Right ventricle myocardium inferior (tissue), 1 donor: Measurements from ENCODE around the gene RPL22. TPM values are rescaled to one million over a fixed set of nuclear protein-coding genes. Genes with fewer than 3 reads are reported as not detected.
A peak's percentile ranks its signal among the peaks of the same experiment; 100 is the strongest.

Source experiments
- ATAC-seq: fragments of 200-7000 bp; cut with Tn5 transposase; one replicate; pipeline ENCODE4 v1.9.1; 2020; ENCODE audit warnings: mild to moderate bottlenecking, moderate library complexity
- DNase-seq: peaks from one replicate; pipeline ENCODE4 v3.0.0; 2021; ENCODE audit errors: missing footprints
- intact Hi-C: fragments of 100-400 bp; cut with DNase I; formaldehyde crosslinking; loops from one replicate; pipeline ENCODE4 v1.11.0; 2022
- long read RNA-seq: library from polyadenylated mRNA; unstranded; transcript quantifications from one replicate; pipeline ENCODE4 v2.0.0, GENCODE V29; 2021
- total RNA-seq: library from RNA; stranded (reverse); fragmentation: NEBNext Ultra II Directional; extraction: Animal tissue kit (Norgen Biotek cat#: 25700); gene quantifications from one replicate; pipeline ENCODE4 v1.2.1, GENCODE V29; 2021
- donor health status: DM: no; HTN: yes; CAD: no; lungs with severe emphysema.

Gene RPL22
- 264 TPM for total RNA-seq
- long read RNA-seq, transcript RPL22-201 (4 exons, 2,078 nt) = major isoform, 108 of 117 reads
- long read RNA-seq, transcript RPL22-206 (3 exons, 2,279 nt) = minor isoform, 7 of 117 reads
- long read RNA-seq, partial matches to known transcripts = 0 of 117 reads
- long read RNA-seq, other reads (novel, unspliced or antisense) = 2 of 117 reads

DNA sequence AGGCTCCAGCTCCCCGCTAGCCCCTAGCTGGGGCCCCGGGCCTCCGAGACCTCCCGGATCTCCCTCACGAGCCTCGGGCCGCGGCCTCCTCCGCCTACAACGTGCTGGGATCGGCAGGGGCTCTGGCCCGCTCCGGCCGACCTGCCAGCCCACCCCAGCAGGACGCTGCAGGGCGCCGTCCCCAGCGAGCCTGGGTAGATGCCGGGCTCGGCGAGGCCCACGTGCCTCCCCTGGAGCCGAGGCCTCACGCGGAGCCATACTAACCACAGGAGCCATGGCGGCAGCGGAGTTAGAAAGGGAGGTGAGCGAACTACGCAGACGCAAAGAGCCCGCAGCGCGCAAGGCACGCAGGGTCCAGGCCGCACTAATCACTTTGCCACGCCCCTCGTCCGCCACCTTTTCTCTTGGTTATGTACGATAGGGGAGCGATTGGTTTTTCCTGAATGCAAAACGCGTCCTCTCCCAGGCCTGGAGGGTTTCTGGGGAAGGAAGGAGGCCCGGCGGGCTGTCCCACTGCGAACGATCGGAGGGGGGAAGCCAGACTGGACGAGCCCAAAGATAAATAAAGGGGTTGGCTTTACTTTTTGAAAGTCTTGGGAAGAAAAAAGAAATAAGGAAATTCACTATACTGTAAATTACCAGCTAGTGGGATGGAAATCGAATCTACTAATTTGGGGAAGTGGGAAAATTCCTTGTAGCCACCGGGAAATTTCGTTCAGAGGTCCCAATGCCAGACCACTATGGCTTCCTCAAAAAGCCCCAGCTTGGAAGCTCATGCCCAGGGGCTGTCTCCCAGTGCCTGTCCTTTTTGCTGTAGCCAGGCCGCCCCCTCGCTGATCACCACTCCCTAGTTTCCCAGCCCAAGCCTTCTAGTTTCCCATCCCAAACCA is at the start of gene RPL22:
Gene RPL22 (minus strand): TSS at position 298 of the 890 bp plus-strand sequence. CDS start 22 bp downstream, at position 276.
- peak; percentile 99 for DNase-seq
- peak; percentile 98 for ATAC-seq
- intact Hi-C loops = loop anchor here (5.0 kb wide), 1 partner anchor 38 kb away; the partner anchor contains the start of gene ICMT

GRCh38 chr1:6248161-6248776 is 48.9 kb upstream of the RPL22 start:
- intact Hi-C loops = no loop called here
- DNase-seq (no peak), ATAC-seq (no peak)

- ATAC-seq (no peak), DNase-seq (no peak)
- intact Hi-C loops = loop anchor here (1.0 to 2.0 kb wide), 2 partner anchors 96 to 157 kb away; no protein-coding TSS in a partner anchor
Observed at GRCh38 chr1:6247651-6248050, 48.3 kb upstream of the RPL22 start.

- DNase-seq (peak; percentile 90), ATAC-seq (peak; percentile 67)
- intact Hi-C loops = loop anchor here (1.0 to 2.0 kb wide), 2 partner anchors 97 to 158 kb away; no protein-coding TSS in a partner anchor
Observed at GRCh38 chr1:6246497-6247467, 47.4 kb upstream of the RPL22 start.

- intact Hi-C loops = loop anchor here (1.0 to 2.0 kb wide), 2 partner anchors 159 to 194 kb away; no protein-coding TSS in a partner anchor
- DNase-seq (peak; percentile 65), ATAC-seq (no peak)
Observed at GRCh38 chr1:6245869-6246496, 46.6 kb upstream of the RPL22 start.

- DNase-seq (peak; percentile 88), ATAC-seq (peak; percentile 78)
- intact Hi-C loops = loop anchor here (1.0 kb wide), 1 partner anchor 193 kb away; no protein-coding TSS in a partner anchor
Observed at GRCh38 chr1:6245086-6245868, 45.9 kb upstream of the RPL22 start.

DNA sequence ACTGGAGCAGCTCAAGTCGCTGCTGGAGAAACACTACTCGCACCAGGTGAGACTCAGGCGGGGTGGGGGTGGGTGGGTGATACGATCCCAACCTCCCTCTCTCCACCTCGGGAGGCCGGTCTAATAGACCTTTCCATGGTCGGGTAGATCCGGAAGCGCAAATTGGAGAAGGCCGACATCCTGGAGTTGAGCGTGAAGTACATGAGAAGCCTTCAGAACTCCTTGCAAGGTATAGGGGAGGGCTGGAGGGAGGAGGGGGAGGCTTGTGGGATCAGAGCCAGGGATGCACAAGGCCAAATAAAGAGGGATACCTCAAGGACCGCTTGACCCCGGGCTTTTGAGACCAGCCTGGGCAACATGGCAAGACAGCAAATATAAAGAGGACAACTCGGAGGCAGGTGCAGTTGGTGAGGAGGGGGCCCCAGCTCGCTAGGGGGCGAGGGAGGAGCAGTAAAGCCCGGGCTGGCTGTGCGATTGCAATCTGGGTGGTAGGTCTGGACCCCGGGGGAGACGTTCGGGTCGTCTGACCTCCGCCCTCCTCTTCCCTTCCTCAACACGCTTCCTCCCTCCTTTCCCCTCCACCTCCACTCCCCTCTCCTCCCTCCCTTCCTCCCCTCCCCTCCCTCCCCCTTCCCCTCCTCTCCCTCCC is 45.1 kb upstream of the RPL22 start:
- DNase-seq (peak; percentile 33), ATAC-seq (no peak)
- intact Hi-C loops = loop anchor here (1.0 kb wide), 1 partner anchor 192 kb away; no protein-coding TSS in a partner anchor

GRCh38 chr1:6243993-6244392 is 44.6 kb upstream of the RPL22 start, which contains the start of gene HES3:
Gene HES3 (plus strand): TSS chr1:6244179. CDS start chr1:6244366, 187 bp downstream.
- ATAC-seq (no peak), DNase-seq (no peak)
- intact Hi-C loops = no loop called here

- peak; percentile 49 for DNase-seq
- intact Hi-C loops = no loop called here
- ATAC-seq = no peak
Observed at GRCh38 chr1:6243053-6243834, 43.8 kb upstream of the RPL22 start.

DNA sequence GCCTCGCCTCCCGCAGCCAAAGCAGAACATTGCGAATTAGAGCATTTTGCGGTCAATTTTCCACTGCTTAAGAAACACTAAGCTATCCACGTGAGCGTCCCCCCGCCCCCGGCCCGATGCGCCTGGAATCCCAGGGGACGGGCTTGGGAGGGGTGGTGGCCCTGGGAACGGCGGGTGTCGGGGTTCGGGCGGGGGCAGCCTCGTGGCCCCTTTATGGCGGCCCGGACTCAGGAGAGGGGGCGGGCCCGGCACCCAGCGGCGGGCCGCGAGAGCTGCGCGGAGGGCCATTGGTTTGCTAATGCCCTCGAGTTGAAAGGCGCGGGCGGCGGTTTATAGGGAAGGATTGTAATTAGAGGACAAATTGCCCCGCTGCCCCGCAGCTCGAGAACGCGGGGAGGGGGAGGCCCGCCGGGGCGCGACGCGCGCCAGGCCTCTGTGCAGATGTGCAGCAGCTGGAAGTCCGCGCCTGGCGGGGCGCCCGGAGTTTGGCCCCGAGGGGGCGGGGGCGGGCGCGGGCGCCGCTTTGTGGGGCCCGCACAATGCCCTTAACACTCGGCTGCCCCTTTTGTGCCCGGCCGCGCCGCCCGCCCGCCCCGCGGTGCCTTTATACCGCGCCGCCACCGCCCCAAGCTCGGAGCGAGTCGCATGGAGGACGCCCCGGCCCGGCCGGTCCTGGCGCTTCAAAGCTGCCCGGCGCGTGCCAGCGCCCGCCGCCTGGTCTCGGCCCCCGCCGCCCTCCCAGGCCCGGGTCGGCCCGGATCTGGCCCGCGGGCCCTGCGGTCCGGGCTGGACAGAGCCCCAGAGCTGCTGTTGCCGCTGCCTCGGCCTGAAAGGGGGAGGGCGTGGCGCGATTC is 42.7 kb upstream of the RPL22 start:
- DNase-seq (no peak), ATAC-seq (no peak)
- intact Hi-C loops = loop anchor here (1.0 kb wide), 1 partner anchor 37 kb away; no protein-coding TSS in a partner anchor

- DNase-seq (peak; percentile 41), ATAC-seq (no peak)
- intact Hi-C loops = no loop called here
Observed at GRCh38 chr1:6241107-6241886, 41.9 kb upstream of the RPL22 start.

- DNase-seq (no peak), ATAC-seq (no peak)
- intact Hi-C loops = loop anchor here (5.0 kb wide), 1 partner anchor 43 kb away; the partner anchor contains the start of gene RPL22
Observed at GRCh38 chr1:6239950-6240768, 40.8 kb upstream of the RPL22 start.

GRCh38 chr1:6239213-6239752 is 39.9 kb upstream of the RPL22 start:
- intact Hi-C loops = loop anchor here (5.0 kb wide), 1 partner anchor 42 kb away; the partner anchor contains the start of gene RPL22
- DNase-seq (no peak), ATAC-seq (no peak)
